ENCODE data around the gene SARNP.
A peak's percentile ranks its signal among the peaks of the same experiment; 100 is the strongest.

The SARNP gene

DNA sequence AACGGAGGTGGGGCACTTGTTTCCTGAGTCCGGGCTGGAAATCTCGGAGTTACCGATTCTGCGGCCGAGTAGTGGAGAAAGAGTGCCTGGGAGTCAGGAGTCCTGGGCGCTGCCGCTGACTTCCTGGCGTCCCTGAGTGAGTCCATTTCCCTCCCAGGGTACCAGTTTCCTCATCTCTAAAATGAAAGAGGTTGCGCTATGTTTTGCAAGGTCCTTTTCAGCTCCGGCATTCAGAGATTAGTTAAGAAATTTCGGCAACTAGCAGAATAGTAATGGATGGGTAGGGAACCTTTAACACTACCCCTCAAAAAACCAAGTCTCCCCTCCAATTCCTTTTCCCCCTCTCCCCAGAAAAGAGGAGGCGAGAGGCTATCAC lies 101.0 kb downstream of the SARNP start:
- H2AFZ ChIP-seq (ENCODE audit: low read depth, low read length) = peak overlapping the region; percentile 99
- H3K27ac ChIP-seq (ENCODE audit: low read length) = peak overlapping the region; percentile 74
- H3K4me1 ChIP-seq (ENCODE audit: low read length) = peaks cover 15% of the 10 kb centered on the region

DNA sequence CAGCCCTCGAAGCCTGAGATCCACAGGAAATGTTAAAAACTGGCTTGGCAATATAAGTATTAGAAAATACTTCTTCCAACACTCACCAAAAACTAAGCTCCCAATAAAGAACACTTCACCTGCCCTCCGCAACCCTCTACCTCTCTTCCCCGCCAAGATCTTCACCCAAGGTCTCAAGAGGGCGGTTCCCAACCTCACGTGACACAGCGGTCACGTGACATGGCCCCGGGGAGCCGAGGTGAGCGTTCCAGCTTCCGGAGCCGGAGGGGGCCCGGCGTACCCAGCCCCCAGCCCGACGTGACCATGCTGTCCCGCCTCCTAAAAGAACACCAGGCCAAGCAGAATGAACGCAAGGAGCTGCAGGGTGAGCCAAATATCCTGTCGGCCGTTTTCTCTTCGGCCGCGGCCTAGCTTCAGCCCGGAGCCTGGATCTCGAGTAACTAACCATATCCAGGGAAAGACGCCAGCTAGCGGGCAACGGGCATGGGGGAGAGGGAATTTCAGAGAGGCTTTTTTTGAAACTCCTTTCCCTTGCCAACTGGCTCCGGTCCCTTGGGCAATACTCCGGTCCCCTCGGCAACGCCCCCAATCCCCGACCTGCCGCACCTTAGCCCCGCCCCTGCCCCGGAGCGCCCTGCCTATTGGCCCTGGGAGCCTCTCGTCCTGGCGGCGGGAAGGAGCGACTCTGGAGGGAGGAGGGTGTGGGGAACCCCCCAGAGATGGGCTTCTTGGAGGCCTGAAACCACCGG lies 101.5 kb downstream of the SARNP start, which contains the start of gene BLOC1S1:
Gene BLOC1S1 (plus strand): TSS at position 214 of the 749 bp plus-strand sequence. CDS start 6 bp downstream, at position 220.
- peak within 1 kb of the TSS; percentile 74 for H3K27ac ChIP-seq (ENCODE audit: low read length)
- no peaks in the 10 kb centered on the region for H3K36me3 ChIP-seq (replicated peaks; ENCODE audit: low read depth, low read length)
- peaks cover 15% of the 10 kb centered on the region for H3K4me1 ChIP-seq (ENCODE audit: low read length)
- peak within 1 kb of the TSS; percentile 91 for H3K4me3 ChIP-seq (ENCODE audit: low read length)
- peaks cover 7% of the 10 kb centered on the region; the same call in 1 of the 2 replicates for H3K79me2 ChIP-seq (ENCODE audit: low read length)
- H3K9me3 ChIP-seq (ENCODE audit: insufficient read depth, low read length) = no peaks in the 10 kb centered on the region
- peak within 1 kb of the TSS; percentile 90 for H3K4me2 ChIP-seq (ENCODE audit: low read length)
- TF ChIP-seq EZH2phosphoT487 (IDR thresholded peaks at IDR 0.05; ENCODE audit: low read depth) = no peak
- TF ChIP-seq, protein P1, sequence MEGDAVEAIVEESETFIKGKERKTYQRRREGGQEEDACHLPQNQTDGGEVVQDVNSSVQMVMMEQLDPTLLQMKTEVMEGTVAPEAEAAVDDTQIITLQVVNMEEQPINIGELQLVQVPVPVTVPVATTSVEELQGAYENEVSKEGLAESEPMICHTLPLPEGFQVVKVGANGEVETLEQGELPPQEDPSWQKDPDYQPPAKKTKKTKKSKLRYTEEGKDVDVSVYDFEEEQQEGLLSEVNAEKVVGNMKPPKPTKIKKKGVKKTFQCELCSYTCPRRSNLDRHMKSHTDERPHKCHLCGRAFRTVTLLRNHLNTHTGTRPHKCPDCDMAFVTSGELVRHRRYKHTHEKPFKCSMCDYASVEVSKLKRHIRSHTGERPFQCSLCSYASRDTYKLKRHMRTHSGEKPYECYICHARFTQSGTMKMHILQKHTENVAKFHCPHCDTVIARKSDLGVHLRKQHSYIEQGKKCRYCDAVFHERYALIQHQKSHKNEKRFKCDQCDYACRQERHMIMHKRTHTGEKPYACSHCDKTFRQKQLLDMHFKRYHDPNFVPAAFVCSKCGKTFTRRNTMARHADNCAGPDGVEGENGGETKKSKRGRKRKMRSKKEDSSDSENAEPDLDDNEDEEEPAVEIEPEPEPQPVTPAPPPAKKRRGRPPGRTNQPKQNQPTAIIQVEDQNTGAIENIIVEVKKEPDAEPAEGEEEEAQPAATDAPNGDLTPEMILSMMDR (IDR thresholded peaks at IDR 0.05; ENCODE audit: low read depth, low read length) = no peak
- peak within 1 kb of the TSS; percentile 86 for H3K9ac ChIP-seq (ENCODE audit: low read length)
- H4K20me1 ChIP-seq (ENCODE audit: insufficient read depth, low read length) = no peaks in the 10 kb centered on the region
- H3K27me3 ChIP-seq (ENCODE audit: low read depth, low read length) = peaks cover 5% of the 10 kb centered on the region; the same call in 1 of the 2 replicates
- peak within 1 kb of the TSS; percentile 99 for H2AFZ ChIP-seq (ENCODE audit: low read depth, low read length)

More for the DNA sequence above, 101.0 kb downstream of the SARNP start:
- Histone ChIP-seq H3K36me3 (replicated peaks; ENCODE audit: low read depth, low read length) (no peaks in the 10 kb centered on the region), H3K79me2 (ENCODE audit: low read length) (peaks cover 7% of the 10 kb centered on the region; the same call in 1 of the 2 replicates), H3K4me2 (ENCODE audit: low read length) (peak overlapping the region; percentile 90), H3K9me3 (ENCODE audit: insufficient read depth, low read length) (no peaks in the 10 kb centered on the region), H3K9ac (ENCODE audit: low read length) (peak overlapping the region; percentile 86), H3K4me3 (ENCODE audit: low read length) (peak overlapping the region; percentile 91), H4K20me1 (ENCODE audit: insufficient read depth, low read length) (no peaks in the 10 kb centered on the region), H3K27me3 (ENCODE audit: low read depth, low read length) (peaks cover 4% of the 10 kb centered on the region; the same call in 1 of the 2 replicates)
- TF ChIP-seq EZH2phosphoT487 (IDR thresholded peaks at IDR 0.05; ENCODE audit: low read depth) = no peak
- TF ChIP-seq, protein P1 (IDR thresholded peaks at IDR 0.05; ENCODE audit: low read depth, low read length) = no peak

DNA sequence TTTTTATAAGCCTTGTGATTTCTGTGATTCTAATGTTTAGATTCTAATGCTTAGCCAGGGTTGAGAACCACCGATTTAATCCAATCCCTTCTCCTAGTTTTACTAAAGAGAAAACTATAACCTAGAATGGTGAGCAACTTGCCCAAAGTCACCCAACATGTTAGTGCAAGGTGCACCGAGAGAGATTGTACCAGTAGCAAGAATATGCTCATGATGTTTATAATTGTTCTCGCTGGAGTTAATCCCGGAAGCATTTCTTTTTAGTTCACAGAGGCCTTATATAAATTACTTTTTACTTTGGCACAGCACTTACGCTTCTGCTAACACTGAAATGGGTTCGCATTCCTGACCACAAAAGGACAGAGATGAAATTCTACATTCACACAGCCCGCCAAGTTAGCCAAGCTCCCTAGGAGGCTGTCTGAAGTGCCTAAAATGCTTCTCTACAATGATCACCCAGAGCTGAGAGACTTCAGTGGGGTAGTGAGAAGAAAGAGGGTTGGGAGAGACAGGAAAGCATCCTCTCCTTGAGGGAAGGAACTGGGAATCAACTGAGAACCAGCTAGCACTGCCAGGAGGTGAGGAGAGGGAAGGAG lies 102.3 kb downstream of the SARNP start:
- Histone ChIP-seq H3K36me3 (replicated peaks; ENCODE audit: low read depth, low read length) (no peaks in the 10 kb centered on the region), H3K4me3 (ENCODE audit: low read length) (peak overlapping the region; percentile 91), H2AFZ (ENCODE audit: low read depth, low read length) (peak overlapping the region; percentile 99), H3K79me2 (ENCODE audit: low read length) (peaks cover 7% of the 10 kb centered on the region; the same call in 1 of the 2 replicates), H3K27me3 (ENCODE audit: low read depth, low read length) (peaks cover 9% of the 10 kb centered on the region), H3K4me2 (ENCODE audit: low read length) (peak overlapping the region; percentile 90), H3K9me3 (ENCODE audit: insufficient read depth, low read length) (no peaks in the 10 kb centered on the region), H3K27ac (ENCODE audit: low read length) (no peak overlapping the region), H3K9ac (ENCODE audit: low read length) (peak overlapping the region; percentile 86; the same call in 1 of the 2 replicates), H4K20me1 (ENCODE audit: insufficient read depth, low read length) (no peaks in the 10 kb centered on the region), H3K4me1 (ENCODE audit: low read length) (peaks cover 15% of the 10 kb centered on the region)
- no peak for TF ChIP-seq EZH2phosphoT487 (IDR thresholded peaks at IDR 0.05; ENCODE audit: low read depth)
- TF ChIP-seq, protein P1 (IDR thresholded peaks at IDR 0.05; ENCODE audit: low read depth, low read length) = no peak

DNA sequence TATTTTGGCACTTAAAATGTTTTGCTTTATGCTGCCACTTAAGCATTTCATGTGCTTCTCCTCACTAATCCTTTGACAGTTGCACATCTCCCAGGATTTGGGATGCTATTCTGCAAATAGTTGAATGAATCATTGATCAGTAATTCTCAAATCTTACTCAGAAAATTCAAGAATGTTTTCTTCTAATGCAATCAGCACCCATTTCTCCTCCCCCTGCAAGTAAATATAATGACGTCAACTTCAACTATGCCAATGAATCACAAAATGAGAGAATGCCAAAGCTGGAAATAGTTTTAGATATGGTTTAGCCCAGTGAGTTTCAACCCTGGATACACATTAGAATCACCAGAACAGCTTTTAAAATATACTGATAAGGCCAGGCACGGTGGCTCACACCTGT lies 103.8 kb downstream of the SARNP start:
- no peak overlapping the region for H3K4me3 ChIP-seq (ENCODE audit: low read length)
- TF ChIP-seq, protein P1 (IDR thresholded peaks at IDR 0.05; ENCODE audit: low read depth, low read length) = no peak
- TF ChIP-seq EZH2phosphoT487 (IDR thresholded peaks at IDR 0.05; ENCODE audit: low read depth) = no peak
- no peaks in the 10 kb centered on the region for H4K20me1 ChIP-seq (ENCODE audit: insufficient read depth, low read length)
- H3K4me1 ChIP-seq (ENCODE audit: low read length) = peaks cover 20% of the 10 kb centered on the region
- no peak overlapping the region for H3K9ac ChIP-seq (ENCODE audit: low read length)
- peaks cover 7% of the 10 kb centered on the region; the same call in 1 of the 2 replicates for H3K79me2 ChIP-seq (ENCODE audit: low read length)
- no peaks in the 10 kb centered on the region for H3K9me3 ChIP-seq (ENCODE audit: insufficient read depth, low read length)
- peaks cover 21% of the 10 kb centered on the region for H3K27me3 ChIP-seq (ENCODE audit: low read depth, low read length)
- no peaks in the 10 kb centered on the region for H3K36me3 ChIP-seq (replicated peaks; ENCODE audit: low read depth, low read length)
- no peak overlapping the region for H3K27ac ChIP-seq (ENCODE audit: low read length)
- H3K4me2 ChIP-seq (ENCODE audit: low read length) = no peak overlapping the region
- no peak overlapping the region for H2AFZ ChIP-seq (ENCODE audit: low read depth, low read length)
